ENCODE data around the gene FAM13A. TPM values are rescaled to one million over a fixed set of nuclear protein-coding genes. Genes with fewer than 3 reads are reported as not detected.

FAM13A gene
- total and polyA plus RNA-seq, 2 of the 8 experiments (the other 6 are each of a cell fraction or from before 2014, with no cell fraction given) = 7.1 to 16.5 TPM

GRCh38 chr4:88893961-88894360 is 163.0 kb downstream of the FAM13A start:
- Histone ChIP-seq H3K56ac (replicated peaks; ENCODE audit: insufficient read length, low read depth, low read length) (no peak overlapping the region), H4K5ac (ENCODE audit: insufficient read length, low read depth, low read length) (no peak overlapping the region), H3K18ac (ENCODE audit: extremely low read depth, low read length) (no peak overlapping the region), H4K8ac (ENCODE audit: extremely low read depth, insufficient read depth, low read length) (no peak overlapping the region), H3K79me2 (ENCODE audit: control insufficient read depth in 1 of 2, insufficient read depth in 2 of 2, low read length in 2 of 2) (no peaks in the 10 kb centered on the region), H2BK5ac (ENCODE audit: low read depth, low read length) (no peak overlapping the region), H3K14ac (ENCODE audit: insufficient read length) (no peak overlapping the region), H3K23me2 (ENCODE audit: low read depth, low read length) (no peaks in the 10 kb centered on the region; the same call in 1 of the 2 replicates), H4K91ac (replicated peaks; ENCODE audit: insufficient read length, low read length) (no peak overlapping the region), H2BK20ac (ENCODE audit: low read length) (no peak overlapping the region), H4K20me1 (replicated peaks in 1 of 2; ENCODE audit: control insufficient read depth in 1 of 2, insufficient read depth in 2 of 2, low read length in 2 of 2) (no peaks in the 10 kb centered on the region), H2BK120ac (replicated peaks; ENCODE audit: low read depth, low read length) (no peak overlapping the region), H3K27ac (ENCODE audit: low read depth, low read length) (no peak overlapping the region), H2AFZ (ENCODE audit: low read length) (no peak overlapping the region), H3K4me3 (ENCODE audit: extremely low read depth in 1 of 4, insufficient read depth in 2 of 4, low read depth in 3 of 4, low read length in 4 of 4) (no peak overlapping the region), H3K4me1 (replicated peaks in 1 of 4; ENCODE audit: control insufficient read depth in 3 of 4, insufficient read depth in 4 of 4, low read length in 3 of 4) (0 out of 7 replicates have a peak, but pooled peaks cover 0 to 2% (median 0%) of the 10 kb centered on the region in 4 experiments), H2BK12ac (ENCODE audit: low read depth, low read length) (no peak overlapping the region), H3K9me3 (ENCODE audit: insufficient read depth in 2 of 2, low read depth in 1 of 2, low read length in 1 of 2) (no peaks in the 10 kb centered on the region), H3K27me3 (replicated peaks in 1 of 4; ENCODE audit: control insufficient read depth in 3 of 4, extremely low read depth in 1 of 4, insufficient read depth in 3 of 4, low read length in 3 of 4) (peaks cover 0 to 2% (median 0%) of the 10 kb centered on the region in 4 experiments; a peak in 1 of 7 replicates), H3K9ac (replicated peaks in 1 of 4; ENCODE audit: extremely low read depth in 1 of 4, low read depth in 3 of 4, low read length in 3 of 4) (no peak overlapping the region), H2BK15ac (ENCODE audit: low read length) (no peak overlapping the region), H3K4ac (replicated peaks; ENCODE audit: insufficient read length, low read depth, low read length) (no peak overlapping the region), H2AK5ac (ENCODE audit: low read depth, low read length) (no peak overlapping the region), H3K23ac (ENCODE audit: insufficient read length) (no peak overlapping the region), H3K36me3 (ENCODE audit: control insufficient read depth in 2 of 4, insufficient read depth in 4 of 4, low read length in 3 of 4) (no peaks in the 10 kb centered on the region), H3K79me1 (ENCODE audit: low read depth, low read length) (no peaks in the 10 kb centered on the region), H3K4me2 (ENCODE audit: insufficient read depth in 1 of 2, low read depth in 2 of 2, low read length in 2 of 2) (no peak overlapping the region)
- ChIA-PET POLR2A (ENCODE audit: partially characterized antibody) (no interaction called here), CTCF (ENCODE audit: partially characterized antibody) (no interaction called here)
- DNase-seq (ENCODE audit: low read depth in 1 of 2, low spot score in 2 of 2) (no peak), FAIRE-seq (no peak)
- WGBS, 2 experiments (ENCODE audit: extremely low coverage in 1 of 2, insufficient coverage in 1 of 2, insufficient read length in 1 of 2, insufficient replicate concordance in 2 of 2, low coverage in 1 of 2, low lambda C conversion rate in 2 of 2, missing lambda C conversion rate in 1 of 2) = 83% methylated on average over 1 of the region's 1 CpG; no CpG with 5 or more reads in 1 of the 2 experiments
- TF ChIP-seq KDM4A (IDR thresholded peaks at IDR 0.05; ENCODE audit: low read depth, low read length, severe bottlenecking) (no peak), EGR1 (IDR thresholded peaks at IDR 0.05; ENCODE audit: borderline replicate concordance, low read depth, low read length) (no peak), JUND (IDR thresholded peaks at IDR 0.05; ENCODE audit: low read length) (no peak), CHD1 (IDR thresholded peaks at IDR 0.05; ENCODE audit: low read depth, low read length) (no peak), CEBPB (IDR thresholded peaks at IDR 0.05; ENCODE audit: low read depth, low read length) (no peak), SIRT6 (IDR thresholded peaks at IDR 0.05; ENCODE audit: low read length) (no peak), RFX5 (IDR thresholded peaks at IDR 0.05; ENCODE audit: borderline replicate concordance, low read depth, low read length) (no peak), EP300 (IDR thresholded peaks at IDR 0.05; ENCODE audit: borderline replicate concordance in 1 of 2, low read depth in 2 of 2, low read length in 2 of 2) (no peak), BACH1 (IDR thresholded peaks at IDR 0.05; ENCODE audit: low read length) (no peak), HDAC6 (IDR thresholded peaks at IDR 0.05; ENCODE audit: low read depth, low read length) (no peak)
- TF ChIP-seq, protein P1, sequence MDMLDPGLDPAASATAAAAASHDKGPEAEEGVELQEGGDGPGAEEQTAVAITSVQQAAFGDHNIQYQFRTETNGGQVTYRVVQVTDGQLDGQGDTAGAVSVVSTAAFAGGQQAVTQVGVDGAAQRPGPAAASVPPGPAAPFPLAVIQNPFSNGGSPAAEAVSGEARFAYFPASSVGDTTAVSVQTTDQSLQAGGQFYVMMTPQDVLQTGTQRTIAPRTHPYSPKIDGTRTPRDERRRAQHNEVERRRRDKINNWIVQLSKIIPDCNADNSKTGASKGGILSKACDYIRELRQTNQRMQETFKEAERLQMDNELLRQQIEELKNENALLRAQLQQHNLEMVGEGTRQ (IDR thresholded peaks at IDR 0.05; ENCODE audit: low read length) = no peak

Measured in H1 (cell line).